Measurements from ENCODE around the gene HPGD. TPM values are rescaled to one million over a fixed set of nuclear protein-coding genes. Genes with fewer than 3 reads are reported as not detected.

The HPGD gene
- total RNA-seq, 1 experiment from 2014 or later, result 0.66 TPM

DNA sequence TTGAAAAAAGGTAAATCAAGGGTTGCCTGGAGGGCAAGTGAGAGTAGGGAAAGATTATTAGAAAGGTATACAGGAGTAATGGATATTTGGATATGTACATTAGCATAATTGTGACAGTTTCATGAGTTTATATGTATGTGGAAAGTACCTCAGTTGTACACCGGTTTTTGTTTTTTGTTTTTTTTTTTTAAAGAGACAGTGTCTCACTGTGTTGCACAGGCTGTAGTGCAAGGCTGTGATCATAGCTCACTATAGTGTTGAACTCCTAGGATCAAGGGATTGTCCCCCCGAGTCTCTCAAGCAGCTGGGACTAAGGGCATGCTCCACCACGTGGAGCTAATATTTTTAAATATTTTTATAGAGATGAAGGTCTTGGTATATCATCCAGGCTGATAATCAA lies 15.3 kb upstream of the HPGD start:
- RAD21 ChIA-PET (ENCODE audit: low non-redundant PET in 1 of 2, low total read pairs in 2 of 2, uncharacterized antibody in 2 of 2, unreplicated experiment in 2 of 2), result no interaction called here

DNA sequence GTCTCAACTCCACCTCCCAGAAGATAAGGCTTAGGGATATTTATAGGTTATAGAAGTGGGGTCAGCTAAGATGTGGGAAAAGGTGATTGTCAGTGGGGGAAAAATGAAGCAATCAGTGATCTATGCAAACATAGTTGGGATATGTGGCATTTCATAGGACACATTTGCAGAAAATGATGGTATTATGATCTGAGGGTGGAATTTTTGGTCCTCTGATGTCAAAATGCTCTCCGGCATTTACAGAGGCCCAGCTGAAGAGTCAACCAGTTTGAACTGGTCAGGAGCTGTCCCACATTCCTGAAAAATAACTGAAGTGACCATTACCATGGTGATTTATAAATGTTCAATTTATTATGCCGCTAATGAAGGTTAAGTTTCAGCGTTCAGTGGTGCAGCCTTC lies 12.2 kb upstream of the HPGD start:
- H3K9me2 ChIP-seq (ENCODE audit: insufficient read depth), result no peaks in the 10 kb centered on the region
- no peak overlapping the region for H3K9ac ChIP-seq (ENCODE audit: low read length)
- no peaks in the 10 kb centered on the region for H3K36me3 ChIP-seq (ENCODE audit: control insufficient read depth in 1 of 2, insufficient read depth in 2 of 2, low read length in 2 of 2)
- no peaks in the 10 kb centered on the region for H3K4me1 ChIP-seq (ENCODE audit: control insufficient read depth in 1 of 2, insufficient read depth in 2 of 2, low read length in 2 of 2)
- H3K4me3 ChIP-seq (replicated peaks in 1 of 2; ENCODE audit: low read depth in 1 of 2, low read length in 2 of 2), result no peak overlapping the region
- no peak overlapping the region for H3K4me2 ChIP-seq (ENCODE audit: low read length)
- RAD21 ChIA-PET (ENCODE audit: low non-redundant PET in 1 of 2, low total read pairs in 2 of 2, uncharacterized antibody in 2 of 2, unreplicated experiment in 2 of 2), result no interaction called here
- H3K9me3 ChIP-seq (ENCODE audit: control insufficient read depth in 1 of 2, insufficient read depth in 1 of 2, low read depth in 1 of 2, low read length in 2 of 2), result no peaks in the 10 kb centered on the region
- POLR2A ChIA-PET, result no interaction called here
- no peak overlapping the region for H3K27ac ChIP-seq (ENCODE audit: low read depth, low read length)
- DNase-seq (ENCODE audit: low read depth, low spot score), result no peak
- H3K79me2 ChIP-seq (ENCODE audit: insufficient read depth, low read length), result no peaks in the 10 kb centered on the region
- no peak overlapping the region for H2AFZ ChIP-seq (ENCODE audit: low read depth, low read length, poor library complexity, severe bottlenecking)
- no peaks in the 10 kb centered on the region for H3K27me3 ChIP-seq (ENCODE audit: insufficient read depth, low read length)
- intact Hi-C loops (cut with micrococcal nuclease), result no loop called here
- ATAC-seq, result no peak
- CTCF ChIA-PET, result no interaction called here
- BruUV-seq (replicated peaks), result no TSS peak
- H4K20me1 ChIP-seq (ENCODE audit: insufficient read depth), result no peaks in the 10 kb centered on the region; the same call in 1 of the 2 replicates
- TF ChIP-seq YY1 (IDR thresholded peaks at IDR 0.05; ENCODE audit: extremely low read depth, insufficient replicate concordance, low read depth, low read length) (no peak), EZH2 (IDR thresholded peaks at IDR 0.05) (no peak), EZH2phosphoT487 (IDR thresholded peaks at IDR 0.05; ENCODE audit: borderline replicate concordance) (no peak), SP1 (IDR thresholded peaks at IDR 0.05; ENCODE audit: low read depth) (no peak)
- TF ChIP-seq, protein P1, sequence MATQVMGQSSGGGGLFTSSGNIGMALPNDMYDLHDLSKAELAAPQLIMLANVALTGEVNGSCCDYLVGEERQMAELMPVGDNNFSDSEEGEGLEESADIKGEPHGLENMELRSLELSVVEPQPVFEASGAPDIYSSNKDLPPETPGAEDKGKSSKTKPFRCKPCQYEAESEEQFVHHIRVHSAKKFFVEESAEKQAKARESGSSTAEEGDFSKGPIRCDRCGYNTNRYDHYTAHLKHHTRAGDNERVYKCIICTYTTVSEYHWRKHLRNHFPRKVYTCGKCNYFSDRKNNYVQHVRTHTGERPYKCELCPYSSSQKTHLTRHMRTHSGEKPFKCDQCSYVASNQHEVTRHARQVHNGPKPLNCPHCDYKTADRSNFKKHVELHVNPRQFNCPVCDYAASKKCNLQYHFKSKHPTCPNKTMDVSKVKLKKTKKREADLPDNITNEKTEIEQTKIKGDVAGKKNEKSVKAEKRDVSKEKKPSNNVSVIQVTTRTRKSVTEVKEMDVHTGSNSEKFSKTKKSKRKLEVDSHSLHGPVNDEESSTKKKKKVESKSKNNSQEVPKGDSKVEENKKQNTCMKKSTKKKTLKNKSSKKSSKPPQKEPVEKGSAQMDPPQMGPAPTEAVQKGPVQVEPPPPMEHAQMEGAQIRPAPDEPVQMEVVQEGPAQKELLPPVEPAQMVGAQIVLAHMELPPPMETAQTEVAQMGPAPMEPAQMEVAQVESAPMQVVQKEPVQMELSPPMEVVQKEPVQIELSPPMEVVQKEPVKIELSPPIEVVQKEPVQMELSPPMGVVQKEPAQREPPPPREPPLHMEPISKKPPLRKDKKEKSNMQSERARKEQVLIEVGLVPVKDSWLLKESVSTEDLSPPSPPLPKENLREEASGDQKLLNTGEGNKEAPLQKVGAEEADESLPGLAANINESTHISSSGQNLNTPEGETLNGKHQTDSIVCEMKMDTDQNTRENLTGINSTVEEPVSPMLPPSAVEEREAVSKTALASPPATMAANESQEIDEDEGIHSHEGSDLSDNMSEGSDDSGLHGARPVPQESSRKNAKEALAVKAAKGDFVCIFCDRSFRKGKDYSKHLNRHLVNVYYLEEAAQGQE (IDR thresholded peaks at IDR 0.05; ENCODE audit: low read depth), result no peak
- TF ChIP-seq, protein P2, sequence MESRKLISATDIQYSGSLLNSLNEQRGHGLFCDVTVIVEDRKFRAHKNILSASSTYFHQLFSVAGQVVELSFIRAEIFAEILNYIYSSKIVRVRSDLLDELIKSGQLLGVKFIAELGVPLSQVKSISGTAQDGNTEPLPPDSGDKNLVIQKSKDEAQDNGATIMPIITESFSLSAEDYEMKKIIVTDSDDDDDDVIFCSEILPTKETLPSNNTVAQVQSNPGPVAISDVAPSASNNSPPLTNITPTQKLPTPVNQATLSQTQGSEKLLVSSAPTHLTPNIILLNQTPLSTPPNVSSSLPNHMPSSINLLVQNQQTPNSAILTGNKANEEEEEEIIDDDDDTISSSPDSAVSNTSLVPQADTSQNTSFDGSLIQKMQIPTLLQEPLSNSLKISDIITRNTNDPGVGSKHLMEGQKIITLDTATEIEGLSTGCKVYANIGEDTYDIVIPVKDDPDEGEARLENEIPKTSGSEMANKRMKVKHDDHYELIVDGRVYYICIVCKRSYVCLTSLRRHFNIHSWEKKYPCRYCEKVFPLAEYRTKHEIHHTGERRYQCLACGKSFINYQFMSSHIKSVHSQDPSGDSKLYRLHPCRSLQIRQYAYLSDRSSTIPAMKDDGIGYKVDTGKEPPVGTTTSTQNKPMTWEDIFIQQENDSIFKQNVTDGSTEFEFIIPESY (IDR thresholded peaks at IDR 0.05; ENCODE audit: extremely low read depth, insufficient replicate concordance, low read length), result no peak

More for the DNA sequence above, 15.3 kb upstream of the HPGD start:
- no peaks in the 10 kb centered on the region for H3K79me2 ChIP-seq (ENCODE audit: insufficient read depth, low read length)
- ChIA-PET POLR2A (no interaction called here), CTCF (no interaction called here)
- H3K4me2 ChIP-seq (ENCODE audit: low read length), result no peak overlapping the region
- no peaks in the 10 kb centered on the region; the same call in 1 of the 2 replicates for H4K20me1 ChIP-seq (ENCODE audit: insufficient read depth)
- no peak overlapping the region for H3K4me3 ChIP-seq (replicated peaks in 1 of 2; ENCODE audit: low read depth in 1 of 2, low read length in 2 of 2)
- intact Hi-C loops (cut with micrococcal nuclease), result no loop called here
- BruUV-seq (replicated peaks), result no TSS peak
- H3K9ac ChIP-seq (ENCODE audit: low read length), result no peak overlapping the region
- no peak for TF ChIP-seq FOSL1 (IDR thresholded peaks at IDR 0.05; ENCODE audit: low read depth)
- no peak for TF ChIP-seq SRF (IDR thresholded peaks at IDR 0.05; ENCODE audit: low read depth)
- TF ChIP-seq ZFX (IDR thresholded peaks at IDR 0.05), result no peak
- no peak for TF ChIP-seq EZH2 (IDR thresholded peaks at IDR 0.05)
- TF ChIP-seq, protein P1 (IDR thresholded peaks at IDR 0.05; ENCODE audit: low read depth), result no peak
- ATAC-seq, result no peak
- no peak overlapping the region for H3K27ac ChIP-seq (ENCODE audit: low read depth, low read length)
- H3K9me2 ChIP-seq (ENCODE audit: insufficient read depth), result no peaks in the 10 kb centered on the region
- no peaks in the 10 kb centered on the region for H3K4me1 ChIP-seq (ENCODE audit: control insufficient read depth in 1 of 2, insufficient read depth in 2 of 2, low read length in 2 of 2)
- no peaks in the 10 kb centered on the region for H3K36me3 ChIP-seq (ENCODE audit: control insufficient read depth in 1 of 2, insufficient read depth in 2 of 2, low read length in 2 of 2)
- H3K27me3 ChIP-seq (ENCODE audit: insufficient read depth, low read length), result no peaks in the 10 kb centered on the region
- DNase-seq (ENCODE audit: low read depth, low spot score), result no peak
- H2AFZ ChIP-seq (ENCODE audit: low read depth, low read length, poor library complexity, severe bottlenecking), result no peak overlapping the region
- no peaks in the 10 kb centered on the region for H3K9me3 ChIP-seq (ENCODE audit: control insufficient read depth in 1 of 2, insufficient read depth in 1 of 2, low read depth in 1 of 2, low read length in 2 of 2)

All from HCT116 (cell line).